Measurements from ENCODE around the gene CTPS2. TPM values are rescaled to one million over a fixed set of nuclear protein-coding genes. Genes with fewer than 3 reads are reported as not detected.
"Not testable (repeated sequence)": the region's sequence is repeated elsewhere in the genome, so short reads cannot be mapped to it uniquely, and the experiment has no call there.

Gene CTPS2
- total RNA-seq, 2 experiments from 2014 or later = 4.6 to 4.7 TPM

GRCh38 chrX:16646366-16647138 lies 65.9 kb downstream of the CTPS2 start:
- DNase-seq = no peak
- no peak overlapping the region for H3K27ac Mint-ChIP-seq
- no peaks in the 10 kb centered on the region for H3K27me3 Mint-ChIP-seq (ENCODE audit: low read depth)
- CTCF ChIA-PET = no interaction called here
- POLR2A ChIA-PET = no interaction called here
- H3K9me3 Mint-ChIP-seq (ENCODE audit: insufficient read depth) = no peaks in the 10 kb centered on the region
- no peak for ATAC-seq
- no peaks in the 10 kb centered on the region for H3K4me1 Mint-ChIP-seq (ENCODE audit: low read depth)
- H3K36me3 Mint-ChIP-seq (ENCODE audit: low read depth) = no peaks in the 10 kb centered on the region
- H3K4me3 Mint-ChIP-seq = no peak overlapping the region

GRCh38 chrX:16643176-16643575 lies 69.3 kb downstream of the CTPS2 start:
- Mint-ChIP-seq H3K4me1 (ENCODE audit: low read depth) (no peaks in the 10 kb centered on the region), H3K27ac (no peak overlapping the region), H3K4me3 (no peak overlapping the region), H3K36me3 (ENCODE audit: low read depth) (no peaks in the 10 kb centered on the region), H3K9me3 (ENCODE audit: insufficient read depth) (no peaks in the 10 kb centered on the region), H3K27me3 (ENCODE audit: low read depth) (no peaks in the 10 kb centered on the region)
- ChIA-PET CTCF (no interaction called here), POLR2A (no interaction called here)
- DNase-seq (no peak), ATAC-seq (no peak)

- Mint-ChIP-seq H3K36me3 (ENCODE audit: low read depth) (no peaks in the 10 kb centered on the region), H3K4me1 (ENCODE audit: low read depth) (no peaks in the 10 kb centered on the region), H3K9me3 (ENCODE audit: insufficient read depth) (no peaks in the 10 kb centered on the region), H3K27me3 (ENCODE audit: low read depth) (no peaks in the 10 kb centered on the region), H3K4me3 (no peak overlapping the region), H3K27ac (no peak overlapping the region)
- DNase-seq (no peak), ATAC-seq (no peak)
- ChIA-PET CTCF (no interaction called here), POLR2A (no interaction called here)
Measured at GRCh38 chrX:16640823-16641222, 71.6 kb downstream of the CTPS2 start.

GRCh38 chrX:16639966-16640365 lies 72.5 kb downstream of the CTPS2 start:
- no peak overlapping the region for H3K4me3 Mint-ChIP-seq
- no peaks in the 10 kb centered on the region for H3K9me3 Mint-ChIP-seq (ENCODE audit: insufficient read depth)
- no peaks in the 10 kb centered on the region for H3K4me1 Mint-ChIP-seq (ENCODE audit: low read depth)
- DNase-seq (no peak), ATAC-seq (no peak)
- ChIA-PET POLR2A (no interaction called here), CTCF (no interaction called here)
- H3K36me3 Mint-ChIP-seq (ENCODE audit: low read depth) = no peaks in the 10 kb centered on the region
- H3K27me3 Mint-ChIP-seq (ENCODE audit: low read depth) = no peaks in the 10 kb centered on the region
- H3K27ac Mint-ChIP-seq = no peak overlapping the region

GRCh38 chrX:16638533-16638932 lies 73.9 kb downstream of the CTPS2 start:
- H3K4me1 Mint-ChIP-seq (ENCODE audit: low read depth) = peaks cover 2% of the 10 kb centered on the region
- H3K4me3 Mint-ChIP-seq = no peak overlapping the region
- no peak overlapping the region for H3K27ac Mint-ChIP-seq
- DNase-seq = no peak
- no peaks in the 10 kb centered on the region for H3K36me3 Mint-ChIP-seq (ENCODE audit: low read depth)
- no peaks in the 10 kb centered on the region for H3K27me3 Mint-ChIP-seq (ENCODE audit: low read depth)
- H3K9me3 Mint-ChIP-seq (ENCODE audit: insufficient read depth) = no peaks in the 10 kb centered on the region
- ATAC-seq = no peak
- POLR2A ChIA-PET = no interaction called here
- CTCF ChIA-PET = no interaction called here

- peaks cover 2% of the 10 kb centered on the region for H3K4me1 Mint-ChIP-seq (ENCODE audit: low read depth)
- no peaks in the 10 kb centered on the region for H3K9me3 Mint-ChIP-seq (ENCODE audit: insufficient read depth)
- no peaks in the 10 kb centered on the region for H3K27me3 Mint-ChIP-seq (ENCODE audit: low read depth)
- ChIA-PET CTCF (no interaction called here), POLR2A (no interaction called here)
- no peaks in the 10 kb centered on the region for H3K36me3 Mint-ChIP-seq (ENCODE audit: low read depth)
- no peak overlapping the region for H3K27ac Mint-ChIP-seq
- H3K4me3 Mint-ChIP-seq = no peak overlapping the region
- DNase-seq = no peak
- ATAC-seq = no peak
Measured at GRCh38 chrX:16635596-16635995, 76.9 kb downstream of the CTPS2 start.

DNA sequence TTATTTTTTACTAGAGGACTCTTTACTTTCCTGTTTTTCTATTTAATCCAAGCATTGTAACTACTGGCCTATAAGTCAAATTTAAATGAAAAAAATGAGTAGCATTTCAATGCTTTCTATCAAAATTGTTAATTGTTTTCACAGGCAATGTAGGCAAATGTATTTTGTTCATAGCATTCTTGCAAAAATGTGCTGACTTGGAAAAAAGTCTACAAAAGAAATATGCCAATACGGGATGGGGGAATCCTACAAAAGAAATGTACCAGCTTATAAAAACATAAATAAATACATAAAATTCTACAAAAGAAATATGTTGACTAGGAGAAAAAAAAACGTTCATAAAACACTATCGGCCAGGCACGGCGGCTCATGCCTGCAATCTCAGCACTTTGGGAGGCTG lies 77.4 kb downstream of the CTPS2 start:
- no peak overlapping the region for H3K27ac Mint-ChIP-seq
- H3K36me3 Mint-ChIP-seq (ENCODE audit: low read depth) = no peaks in the 10 kb centered on the region
- ATAC-seq (no peak), DNase-seq (no peak)
- CTCF ChIA-PET = no interaction called here
- no peak overlapping the region for H3K4me3 Mint-ChIP-seq
- POLR2A ChIA-PET = no interaction called here
- no peaks in the 10 kb centered on the region for H3K27me3 Mint-ChIP-seq (ENCODE audit: low read depth)
- H3K4me1 Mint-ChIP-seq (ENCODE audit: low read depth) = peaks cover 2% of the 10 kb centered on the region
- H3K9me3 Mint-ChIP-seq (ENCODE audit: insufficient read depth) = no peaks in the 10 kb centered on the region

GRCh38 chrX:16633754-16634153 lies 78.7 kb downstream of the CTPS2 start:
- CTCF ChIA-PET = no interaction called here
- no peak overlapping the region for H3K27ac Mint-ChIP-seq
- no peaks in the 10 kb centered on the region for H3K27me3 Mint-ChIP-seq (ENCODE audit: low read depth)
- peaks cover 2% of the 10 kb centered on the region for H3K4me1 Mint-ChIP-seq (ENCODE audit: low read depth)
- H3K4me3 Mint-ChIP-seq = no peak overlapping the region
- no peaks in the 10 kb centered on the region for H3K9me3 Mint-ChIP-seq (ENCODE audit: insufficient read depth)
- ATAC-seq (no peak), DNase-seq (no peak)
- POLR2A ChIA-PET = no interaction called here
- no peaks in the 10 kb centered on the region for H3K36me3 Mint-ChIP-seq (ENCODE audit: low read depth)

DNA sequence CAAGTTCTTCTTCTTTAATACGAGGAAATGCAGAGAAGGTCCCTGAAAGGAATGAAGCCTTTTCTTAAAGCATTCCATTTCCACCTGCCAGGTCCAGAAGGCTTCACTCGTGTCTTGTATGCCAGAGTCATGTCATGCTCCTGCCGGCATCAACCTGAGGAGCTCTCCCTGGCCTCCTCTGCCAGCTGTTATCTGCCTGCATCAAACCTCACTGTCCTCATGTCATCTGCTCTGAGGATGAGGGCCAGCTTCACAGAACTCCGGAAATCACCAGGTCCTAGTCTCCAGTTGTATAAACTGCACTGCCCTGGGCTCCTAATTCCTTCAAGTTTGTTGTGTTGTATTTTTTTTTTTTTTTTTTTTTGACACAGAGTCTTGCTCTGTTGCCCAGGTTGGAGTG lies 82.6 kb downstream of the CTPS2 start:
- Mint-ChIP-seq H3K4me3 (no peak overlapping the region), H3K36me3 (ENCODE audit: low read depth) (no peaks in the 10 kb centered on the region), H3K9me3 (ENCODE audit: insufficient read depth) (no peaks in the 10 kb centered on the region), H3K4me1 (ENCODE audit: low read depth) (peaks cover 2% of the 10 kb centered on the region), H3K27ac (no peak overlapping the region), H3K27me3 (ENCODE audit: low read depth) (no peaks in the 10 kb centered on the region)
- ChIA-PET CTCF (no interaction called here), POLR2A (no interaction called here)
- ATAC-seq (no peak), DNase-seq (no peak)

DNA sequence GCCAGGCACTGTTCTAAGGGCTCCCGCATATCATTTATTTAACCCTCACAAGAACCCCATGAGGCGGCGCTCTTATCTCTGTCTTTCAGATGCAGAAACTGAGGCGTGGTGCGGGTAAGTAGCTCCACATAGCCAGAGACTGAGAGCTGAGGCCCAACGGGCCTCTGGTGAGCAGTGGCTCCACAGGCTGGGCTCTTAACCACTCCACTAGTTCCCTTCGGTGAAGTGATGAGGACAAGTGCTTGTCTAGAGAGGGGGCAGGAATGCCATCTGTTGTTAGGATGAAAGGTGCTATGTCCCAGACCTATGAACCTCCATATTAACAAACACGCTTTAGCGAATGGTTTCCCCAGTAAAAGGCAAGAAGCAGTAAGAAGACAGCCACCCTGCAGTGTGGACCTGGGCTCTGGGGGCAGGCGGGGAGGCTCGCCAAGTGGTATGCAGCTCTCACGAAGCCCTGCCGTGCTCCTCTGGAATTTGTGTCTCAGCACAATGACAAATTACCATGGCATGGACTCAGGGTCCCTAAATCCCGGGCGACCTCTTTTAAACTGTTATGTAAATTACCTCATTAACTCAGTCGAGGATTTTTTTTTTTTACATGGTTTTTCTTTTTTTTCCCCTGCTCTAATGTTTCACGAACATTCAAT lies 83.4 kb downstream of the CTPS2 start:
- POLR2A ChIA-PET = no interaction called here
- ATAC-seq (no peak), DNase-seq (no peak)
- no peaks in the 10 kb centered on the region for H3K36me3 Mint-ChIP-seq (ENCODE audit: low read depth)
- H3K4me3 Mint-ChIP-seq = no peak overlapping the region
- no peaks in the 10 kb centered on the region for H3K9me3 Mint-ChIP-seq (ENCODE audit: insufficient read depth)
- CTCF ChIA-PET = no interaction called here
- H3K4me1 Mint-ChIP-seq (ENCODE audit: low read depth) = peaks cover 2% of the 10 kb centered on the region
- H3K27me3 Mint-ChIP-seq (ENCODE audit: low read depth) = no peaks in the 10 kb centered on the region
- no peak overlapping the region for H3K27ac Mint-ChIP-seq

DNA sequence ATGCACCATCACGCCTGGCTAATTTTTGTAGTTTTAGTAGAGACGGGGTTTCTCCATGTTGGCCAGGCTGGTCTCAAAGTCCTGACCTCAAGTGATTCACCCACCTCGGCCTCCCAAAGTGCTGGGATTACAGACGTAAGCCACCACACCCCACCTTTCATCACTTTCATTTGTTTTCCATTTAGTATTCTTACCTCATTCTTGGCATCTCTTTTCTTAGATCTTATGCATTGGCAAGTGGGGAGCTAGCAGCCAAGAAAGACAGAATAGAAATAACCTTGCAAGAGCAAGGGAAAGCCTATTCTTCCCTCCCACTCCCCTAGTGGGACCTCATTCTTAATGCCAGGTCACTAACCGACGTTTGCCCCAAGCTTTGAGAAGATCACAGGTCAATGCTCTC lies 84.0 kb downstream of the CTPS2 start:
- DNase-seq; ATAC-seq; H3K4me1 Mint-ChIP-seq (ENCODE audit: low read depth); H3K27me3 Mint-ChIP-seq (ENCODE audit: low read depth); H3K4me3 Mint-ChIP-seq; H3K36me3 Mint-ChIP-seq (ENCODE audit: low read depth); POLR2A ChIA-PET; H3K9me3 Mint-ChIP-seq (ENCODE audit: insufficient read depth); H3K27ac Mint-ChIP-seq: not testable (repeated sequence)
- CTCF ChIA-PET = interaction anchor here (0.6 kb wide), 1 partner anchor 44 kb away, joined by 3 read pairs; no protein-coding TSS in a partner anchor

DNA sequence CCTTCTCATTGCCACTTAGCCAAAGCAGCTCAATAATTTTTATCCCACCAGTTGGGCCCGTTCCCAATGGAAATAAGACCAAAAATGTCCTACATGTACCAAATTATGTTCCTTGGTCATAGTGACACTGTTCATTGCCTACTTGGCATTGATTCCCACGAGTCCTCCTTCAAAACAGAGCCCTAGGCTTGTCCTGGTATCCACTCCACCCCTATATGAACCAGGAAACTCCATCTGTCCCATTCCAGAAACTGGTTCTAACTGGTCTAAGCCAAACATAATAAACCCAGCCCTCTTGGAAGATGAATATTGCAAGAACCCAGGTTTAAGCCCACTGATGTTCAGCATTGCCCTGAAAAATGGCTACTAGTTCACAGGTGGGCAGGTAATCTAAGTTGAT lies 93.4 kb downstream of the CTPS2 start:
- ChIA-PET POLR2A (no interaction called here), CTCF (no interaction called here)
- ATAC-seq (no peak), DNase-seq (no peak)
- Mint-ChIP-seq H3K4me3 (no peak overlapping the region), H3K9me3 (ENCODE audit: insufficient read depth) (no peaks in the 10 kb centered on the region), H3K27me3 (ENCODE audit: low read depth) (no peaks in the 10 kb centered on the region), H3K27ac (no peak overlapping the region), H3K36me3 (ENCODE audit: low read depth) (no peaks in the 10 kb centered on the region), H3K4me1 (ENCODE audit: low read depth) (no peaks in the 10 kb centered on the region)

GRCh38 chrX:16618422-16618821 lies 94.0 kb downstream of the CTPS2 start:
- H3K9me3 Mint-ChIP-seq (ENCODE audit: insufficient read depth) = no peaks in the 10 kb centered on the region
- no peak overlapping the region for H3K27ac Mint-ChIP-seq
- no peaks in the 10 kb centered on the region for H3K4me1 Mint-ChIP-seq (ENCODE audit: low read depth)
- no peaks in the 10 kb centered on the region for H3K27me3 Mint-ChIP-seq (ENCODE audit: low read depth)
- ChIA-PET POLR2A (no interaction called here), CTCF (no interaction called here)
- no peak for ATAC-seq
- no peaks in the 10 kb centered on the region for H3K36me3 Mint-ChIP-seq (ENCODE audit: low read depth)
- no peak for DNase-seq
- H3K4me3 Mint-ChIP-seq = no peak overlapping the region
